Measurements from ENCODE around the gene MAP2. TPM values are rescaled to one million over a fixed set of nuclear protein-coding genes. Genes with fewer than 3 reads are reported as not detected.

Gene MAP2
- polyA plus RNA-seq, 10 donors, result 7.9 to 14.3 (median 12.0) TPM

- no peak for DNase-seq
Measured at GRCh38 chr2:209642146-209642820, 218.4 kb downstream of the MAP2 start.

- DNase-seq, result no peak
Measured at GRCh38 chr2:209644842-209645241, 221.0 kb downstream of the MAP2 start.

- DNase-seq, result peak; percentile 16 to 59 (median 28)
Measured at GRCh38 chr2:209648714-209649113, 224.9 kb downstream of the MAP2 start.

GRCh38 chr2:209653134-209653533 is 229.3 kb downstream of the MAP2 start:
- DNase-seq, result no peak

GRCh38 chr2:209661286-209661894 is 237.5 kb downstream of the MAP2 start:
- no peak for DNase-seq

DNA sequence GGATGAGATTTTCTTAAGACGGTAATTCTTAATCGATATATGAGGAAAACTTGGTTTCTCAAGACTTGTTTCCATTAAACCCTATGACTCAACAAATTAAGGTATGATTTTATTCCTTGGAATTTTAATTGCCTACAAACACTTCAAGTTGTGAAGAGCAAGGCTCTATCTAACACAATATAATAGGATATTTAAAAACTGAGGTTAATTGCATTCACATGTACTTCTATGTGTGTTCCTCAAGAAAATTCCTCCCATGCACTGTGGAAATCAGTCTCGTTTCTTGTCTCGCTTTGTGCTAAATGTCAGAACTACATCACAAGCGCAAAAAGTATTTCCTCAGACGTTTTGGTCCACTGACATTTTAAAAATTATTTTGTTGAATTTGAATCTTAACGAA is 238.2 kb downstream of the MAP2 start:
- no peak for DNase-seq

- DNase-seq, result no peak
Measured at GRCh38 chr2:209663139-209663538, 239.3 kb downstream of the MAP2 start.

- DNase-seq, result no peak
Measured at GRCh38 chr2:209663656-209664055, 239.8 kb downstream of the MAP2 start.

DNA sequence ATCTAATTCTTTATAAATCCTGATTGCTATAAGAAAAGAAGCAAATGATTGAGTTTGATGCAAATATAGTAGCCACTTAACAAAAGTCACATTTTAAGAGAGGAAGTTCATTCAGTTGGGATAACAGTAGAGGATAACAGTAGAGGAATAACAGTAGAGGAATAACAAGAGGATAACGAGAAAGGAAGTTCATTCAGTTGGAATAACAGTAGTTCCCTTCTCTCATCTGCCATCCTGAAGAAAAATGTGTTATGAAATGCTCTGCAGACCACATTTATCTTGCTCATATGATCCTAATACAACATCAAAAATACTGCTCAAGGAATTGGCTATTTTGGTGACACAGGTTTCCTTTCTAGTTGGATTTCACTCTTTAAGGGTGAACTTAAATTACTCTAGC is 242.4 kb downstream of the MAP2 start:
- no peak for DNase-seq

DNA sequence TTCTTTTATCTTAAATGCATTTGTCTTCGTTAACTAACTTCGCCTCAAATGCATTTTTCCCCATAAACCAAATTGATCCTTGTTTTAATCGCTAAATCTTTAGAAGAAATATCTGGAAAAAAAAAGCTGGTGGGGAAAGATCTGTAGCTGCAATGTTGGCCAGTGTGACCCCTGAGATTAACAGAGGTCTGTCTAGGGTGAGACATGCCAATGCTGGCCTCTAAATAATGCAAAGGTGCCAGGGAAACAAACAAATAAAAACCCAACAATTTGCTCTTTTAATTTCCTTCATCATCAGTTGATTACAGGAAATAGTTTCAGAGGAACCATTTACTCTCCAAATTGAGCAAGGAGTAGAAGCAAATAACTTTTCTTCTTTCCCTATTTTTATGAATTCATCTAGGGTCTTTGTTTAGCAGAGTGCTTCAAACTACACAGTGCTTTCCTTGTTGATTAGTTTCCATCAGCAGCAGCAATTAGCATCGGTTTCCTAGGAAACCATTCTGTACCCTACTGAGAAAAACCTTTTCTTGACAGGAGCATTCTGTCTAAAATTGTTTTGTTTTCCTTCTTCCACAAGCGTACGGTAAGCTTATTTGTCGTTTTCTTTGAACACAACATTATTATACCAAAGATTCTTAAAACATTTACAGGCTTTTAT is 247.3 kb downstream of the MAP2 start:
- DNase-seq, result no peak

DNA sequence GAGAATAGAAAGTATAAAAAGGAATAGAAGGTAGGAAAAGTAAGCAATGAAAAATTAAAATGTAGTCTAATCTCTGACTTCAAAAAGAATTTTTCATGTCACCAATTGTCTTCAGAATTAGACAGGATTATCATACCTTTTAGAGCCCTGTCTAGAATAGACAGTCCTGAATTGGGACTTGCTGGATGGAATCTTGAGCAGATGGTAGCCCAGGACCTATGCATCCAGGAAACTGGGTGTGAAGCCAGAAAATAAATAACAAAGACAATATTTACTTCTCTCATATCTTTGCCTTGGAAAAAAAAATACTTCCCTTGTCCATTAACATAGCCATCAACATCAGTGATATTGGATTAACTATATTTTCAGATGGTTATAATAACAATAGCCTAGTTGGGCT is 250.0 kb downstream of the MAP2 start:
- no peak for DNase-seq

- DNase-seq, result no peak
Measured at GRCh38 chr2:209680596-209680995, 256.7 kb downstream of the MAP2 start.

- DNase-seq, result no peak
Measured at GRCh38 chr2:209681201-209681735, 257.4 kb downstream of the MAP2 start.

DNA sequence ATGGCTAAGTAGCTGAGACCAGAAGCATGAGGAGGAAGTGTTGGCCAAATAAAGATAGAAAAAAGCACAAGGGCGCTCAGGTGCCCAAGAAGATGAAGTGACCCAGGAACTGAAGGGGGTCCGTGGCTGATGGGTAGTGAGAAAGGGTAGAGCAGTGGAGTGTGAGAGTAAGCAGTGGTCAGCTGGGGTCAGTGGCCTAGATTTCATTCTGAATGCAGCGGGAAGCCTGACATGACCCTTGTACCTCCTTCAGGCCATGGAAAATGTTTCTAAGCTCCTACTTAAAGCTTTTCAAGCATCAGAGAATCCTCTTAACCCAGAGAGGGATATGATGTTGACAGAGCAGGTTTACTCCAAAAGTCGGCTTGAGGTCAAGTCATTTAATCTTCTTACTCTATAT is 258.8 kb downstream of the MAP2 start:
- no peak for DNase-seq

GRCh38 chr2:209685340-209685739 is 261.5 kb downstream of the MAP2 start:
- DNase-seq, result no peak

DNA sequence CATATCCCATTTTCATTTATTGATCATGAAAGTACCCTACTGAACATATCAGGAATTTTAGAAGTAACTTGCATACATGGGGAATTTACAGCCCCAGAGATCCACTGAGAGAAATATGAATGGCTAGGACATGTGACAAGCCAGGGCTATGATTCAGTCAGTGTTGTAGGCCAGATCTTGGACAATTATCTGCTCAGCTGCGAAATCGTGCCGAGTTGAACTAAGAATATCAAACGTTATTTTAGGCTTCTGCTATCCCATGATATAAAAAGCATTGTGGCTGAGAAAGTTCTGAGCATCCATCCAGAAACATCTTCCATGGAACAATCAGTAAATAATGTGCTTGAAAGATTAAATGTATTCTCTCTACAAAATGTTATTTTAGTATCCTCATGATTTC is 262.1 kb downstream of the MAP2 start:
- peak in 2 of 3 donors; percentile 2 for DNase-seq

- no peak for DNase-seq
Measured at GRCh38 chr2:209686448-209686847, 262.6 kb downstream of the MAP2 start.

- DNase-seq, result peak in 1 of 3 donors; percentile 9
Measured at GRCh38 chr2:209687323-209687969, 263.6 kb downstream of the MAP2 start.

GRCh38 chr2:209688385-209688784 is 264.5 kb downstream of the MAP2 start:
- DNase-seq, result no peak

DNA sequence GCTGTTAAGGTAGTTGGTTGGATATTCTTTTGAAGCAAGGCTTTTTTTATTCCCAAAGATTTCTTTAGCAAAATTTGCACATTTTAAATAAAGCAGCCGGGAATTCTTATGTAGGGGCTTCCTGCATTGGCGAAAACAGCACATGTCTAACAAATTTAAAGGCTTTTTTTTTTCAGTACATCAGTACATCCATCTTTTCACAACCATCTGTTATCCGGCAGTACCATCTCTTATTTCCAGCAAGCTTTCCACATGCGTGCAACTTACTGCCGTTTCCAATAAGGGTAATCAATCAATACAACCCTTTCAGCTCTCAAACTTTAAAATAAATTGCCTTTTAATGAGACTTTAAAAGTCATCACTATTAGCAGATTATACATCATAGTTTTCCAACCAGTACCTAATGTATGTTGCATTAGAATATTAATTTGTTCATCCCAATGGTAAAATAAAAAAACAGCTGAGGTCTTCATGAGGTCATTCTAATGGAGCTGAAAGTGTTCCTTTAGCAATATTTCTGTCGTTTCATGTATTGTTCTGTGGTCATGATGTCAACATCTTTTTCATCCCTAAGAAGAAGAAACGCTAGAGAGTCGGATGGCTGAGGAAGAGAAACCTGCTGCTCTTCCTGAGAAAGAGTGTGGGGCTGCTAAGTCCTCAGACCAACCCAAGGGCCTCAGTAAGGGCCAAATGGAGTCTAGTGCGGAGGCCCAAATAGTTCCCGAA is 266.3 kb downstream of the MAP2 start:
- no peak for DNase-seq

- DNase-seq, result no peak
Measured at GRCh38 chr2:209694748-209695147, 270.9 kb downstream of the MAP2 start.

All from muscle of back (tissue), 11 donors.